GM06990 (cell line): ENCODE results near the gene SCRN1.
A peak's percentile ranks its signal among the peaks of the same experiment; 100 is the strongest.
"Not testable (repeated sequence)": the region's sequence is repeated elsewhere in the genome, so short reads cannot be mapped to it uniquely, and the experiment has no call there.

Source experiments
- DNase-seq: peaks from one replicate; pipeline ENCODE4 v3.0.0-alpha.2; 2011; ENCODE audit not compliant: insufficient read length; ENCODE audit errors: extremely low read depth
- H3K27me3 ChIP-seq: replicated peaks from 2 replicates; pipeline ENCODE4 v1.6.0; 2011; ENCODE audit warnings: low read length; ENCODE audit not compliant: control insufficient read depth, insufficient read depth
- H3K36me3 ChIP-seq: 2 replicates; pipeline ENCODE4 v1.5.1; 2011; ENCODE audit warnings: low read length; ENCODE audit not compliant: control insufficient read depth, insufficient read depth
- H3K4me3 ChIP-seq: replicated peaks from 2 replicates; pipeline ENCODE4 v1.5.1; 2011; ENCODE audit warnings: low read depth, mild to moderate bottlenecking, control low read depth, low read length
- CTCF ChIP-seq: IDR thresholded peaks from 2 replicates; pipeline ENCODE4 v1.5.1; 2011; ENCODE audit warnings: low read length, control low read depth, mild to moderate bottlenecking, inconsistent platforms; ENCODE audit not compliant: insufficient read depth, poor library complexity, severe bottlenecking

Gene SCRN1

GRCh38 chr7:29962035-29962434 lies 27.6 kb downstream of the SCRN1 start:
- Histone ChIP-seq H3K27me3 (no peaks in the 10 kb centered on the region), H3K4me3 (no peak overlapping the region), H3K36me3 (peaks cover 5% of the 10 kb centered on the region)
- no peak for TF ChIP-seq CTCF
- no peak for DNase-seq

- not testable (repeated sequence) for H3K27me3 ChIP-seq, H3K36me3 ChIP-seq, H3K4me3 ChIP-seq, DNase-seq
Observed at GRCh38 chr7:29961611-29962010, 28.0 kb downstream of the SCRN1 start.

GRCh38 chr7:29958667-29959358 lies 30.8 kb downstream of the SCRN1 start:
- DNase-seq = no peak
- H3K36me3 ChIP-seq = peaks cover 8% of the 10 kb centered on the region
- TF ChIP-seq CTCF = no peak
- H3K4me3 ChIP-seq = no peak overlapping the region
- no peaks in the 10 kb centered on the region for H3K27me3 ChIP-seq

GRCh38 chr7:29957521-29958310 lies 31.9 kb downstream of the SCRN1 start:
- DNase-seq = no peak

GRCh38 chr7:29956487-29956836 lies 33.1 kb downstream of the SCRN1 start:
- Histone ChIP-seq H3K4me3 (no peak overlapping the region), H3K27me3 (no peaks in the 10 kb centered on the region), H3K36me3 (peaks cover 13% of the 10 kb centered on the region)
- DNase-seq = no peak
- no peak for TF ChIP-seq CTCF

More at GRCh38 chr7:29957521-29958310, 31.9 kb downstream of the SCRN1 start:
- no peaks in the 10 kb centered on the region for H3K27me3 ChIP-seq
- no peak overlapping the region for H3K4me3 ChIP-seq
- no peak for TF ChIP-seq CTCF
- peaks cover 11% of the 10 kb centered on the region for H3K36me3 ChIP-seq

GRCh38 chr7:29955799-29956486 lies 33.7 kb downstream of the SCRN1 start:
- peak; percentile 15 for DNase-seq
- Histone ChIP-seq H3K27me3 (no peaks in the 10 kb centered on the region), H3K36me3 (peaks cover 17% of the 10 kb centered on the region), H3K4me3 (no peak overlapping the region)
- no peak for TF ChIP-seq CTCF
